HUES48 (cell line): ENCODE results near the gene P3H4.
"Not testable (repeated sequence)": the region's sequence is repeated elsewhere in the genome, so short reads cannot be mapped to it uniquely, and the experiment has no call there.

Source experiments
- H3K27ac ChIP-seq: one replicate; pipeline ENCODE4 v1.7.0; 2013; ENCODE audit warnings: low read depth, low read length, inconsistent platforms
- H3K27me3 ChIP-seq: 2 replicates; pipeline ENCODE4 v1.6.1; 2013; ENCODE audit warnings: mild to moderate bottlenecking, low read length; ENCODE audit not compliant: control insufficient read depth, insufficient read depth
- H3K36me3 ChIP-seq: 2 replicates; pipeline ENCODE4 v1.6.1; 2013; ENCODE audit warnings: low read length; ENCODE audit not compliant: control insufficient read depth, insufficient read depth
- H3K4me1 ChIP-seq: 2 replicates; pipeline ENCODE4 v1.6.1; 2013; ENCODE audit warnings: mild to moderate bottlenecking, low read length; ENCODE audit not compliant: control insufficient read depth, insufficient read depth
- H3K4me3 ChIP-seq: 2 replicates; pipeline ENCODE4 v1.5.1; 2013; ENCODE audit warnings: mild to moderate bottlenecking, low read depth, low read length
- H3K9ac ChIP-seq: 2 replicates; pipeline ENCODE4 v1.6.1; 2013; ENCODE audit warnings: mild to moderate bottlenecking, low read depth, low read length, moderate library complexity
- H3K9me3 ChIP-seq: 2 replicates; pipeline ENCODE4 v1.6.1; 2013; ENCODE audit warnings: low read length; ENCODE audit not compliant: control insufficient read depth, insufficient read depth

The P3H4 gene, protein sequence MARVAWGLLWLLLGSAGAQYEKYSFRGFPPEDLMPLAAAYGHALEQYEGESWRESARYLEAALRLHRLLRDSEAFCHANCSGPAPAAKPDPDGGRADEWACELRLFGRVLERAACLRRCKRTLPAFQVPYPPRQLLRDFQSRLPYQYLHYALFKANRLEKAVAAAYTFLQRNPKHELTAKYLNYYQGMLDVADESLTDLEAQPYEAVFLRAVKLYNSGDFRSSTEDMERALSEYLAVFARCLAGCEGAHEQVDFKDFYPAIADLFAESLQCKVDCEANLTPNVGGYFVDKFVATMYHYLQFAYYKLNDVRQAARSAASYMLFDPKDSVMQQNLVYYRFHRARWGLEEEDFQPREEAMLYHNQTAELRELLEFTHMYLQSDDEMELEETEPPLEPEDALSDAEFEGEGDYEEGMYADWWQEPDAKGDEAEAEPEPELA

DNA sequence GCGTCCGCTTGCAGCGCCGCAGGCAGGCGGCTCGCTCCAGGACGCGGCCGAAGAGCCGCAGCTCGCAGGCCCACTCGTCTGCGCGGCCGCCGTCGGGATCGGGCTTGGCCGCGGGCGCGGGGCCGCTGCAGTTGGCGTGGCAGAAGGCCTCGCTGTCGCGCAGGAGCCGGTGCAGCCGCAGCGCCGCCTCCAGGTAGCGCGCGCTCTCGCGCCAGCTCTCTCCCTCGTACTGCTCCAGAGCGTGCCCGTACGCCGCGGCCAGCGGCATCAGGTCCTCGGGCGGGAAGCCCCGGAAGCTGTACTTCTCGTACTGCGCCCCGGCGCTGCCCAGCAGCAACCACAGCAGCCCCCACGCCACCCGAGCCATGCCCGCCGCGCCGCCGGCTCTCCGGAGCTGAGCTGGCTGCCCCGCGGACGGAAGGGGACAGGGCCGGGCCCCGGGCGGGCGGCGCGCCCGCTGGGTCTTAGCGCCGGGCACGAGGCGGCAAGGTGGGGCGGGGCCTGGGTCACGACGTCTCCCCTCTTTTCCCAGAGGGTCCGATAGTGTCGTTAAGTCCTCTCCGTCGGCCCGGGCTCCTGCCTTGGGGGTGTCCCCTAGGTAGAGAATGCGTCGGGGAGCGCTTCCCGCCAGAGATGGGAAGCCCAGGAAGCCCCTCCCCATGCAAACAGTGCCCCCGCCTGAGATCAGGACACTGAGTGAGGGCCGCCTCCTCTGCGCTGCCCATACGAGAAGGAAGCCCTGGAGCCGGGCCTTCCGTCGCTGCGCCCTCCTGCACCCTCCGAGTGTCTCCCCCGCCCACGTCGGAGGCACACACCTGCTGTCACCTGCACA, at the start of gene P3H4:
TSS of gene P3H4 (minus strand) at position 401 of the 832 bp plus-strand sequence. CDS start at position 367, 34 bp downstream.
- peaks cover 6% of the 10 kb centered on the region for H3K27me3 ChIP-seq
- peak within 1 kb of the TSS; percentile 88 for H3K27ac ChIP-seq
- H3K9ac ChIP-seq = peak within 1 kb of the TSS; percentile 43
- no peaks in the 10 kb centered on the region for H3K9me3 ChIP-seq
- peaks cover 7% of the 10 kb centered on the region; the same call in 1 of the 2 replicates for H3K36me3 ChIP-seq
- H3K4me1 ChIP-seq = peaks cover 15% of the 10 kb centered on the region
- H3K4me3 ChIP-seq = peak within 1 kb of the TSS; percentile 79

DNA sequence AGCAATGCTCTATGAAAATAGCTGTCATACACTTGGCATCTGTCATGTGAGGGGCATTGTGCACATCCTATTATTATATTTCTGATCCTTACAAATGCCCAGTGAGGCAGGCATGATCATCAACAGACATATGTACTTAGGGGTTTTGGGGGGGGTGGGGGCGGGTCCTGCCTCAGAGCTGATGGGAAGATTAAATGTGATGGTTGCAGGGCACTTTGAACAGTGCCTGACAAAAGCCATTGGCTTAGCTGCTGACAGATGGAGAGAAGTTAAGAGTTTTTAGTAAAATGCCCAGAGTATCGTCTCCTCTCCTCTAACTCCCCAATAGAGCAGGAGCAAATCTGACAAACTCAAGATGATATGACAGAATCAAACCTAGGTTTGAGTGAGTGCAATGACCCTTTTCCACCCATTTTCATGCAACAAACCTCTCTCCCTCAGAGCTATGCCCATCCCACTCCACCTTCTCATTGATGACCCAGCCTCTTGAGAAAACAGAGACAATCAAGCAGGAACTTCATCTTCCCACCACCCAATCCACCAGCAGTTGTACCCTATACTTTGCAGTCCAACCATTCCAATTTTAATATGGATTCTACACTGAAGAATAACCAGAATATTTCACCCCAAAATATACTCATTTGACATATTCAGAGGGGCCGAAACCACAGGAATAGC, 48.6 kb upstream of the P3H4 start:
- H3K4me3 ChIP-seq = no peak overlapping the region

DNA sequence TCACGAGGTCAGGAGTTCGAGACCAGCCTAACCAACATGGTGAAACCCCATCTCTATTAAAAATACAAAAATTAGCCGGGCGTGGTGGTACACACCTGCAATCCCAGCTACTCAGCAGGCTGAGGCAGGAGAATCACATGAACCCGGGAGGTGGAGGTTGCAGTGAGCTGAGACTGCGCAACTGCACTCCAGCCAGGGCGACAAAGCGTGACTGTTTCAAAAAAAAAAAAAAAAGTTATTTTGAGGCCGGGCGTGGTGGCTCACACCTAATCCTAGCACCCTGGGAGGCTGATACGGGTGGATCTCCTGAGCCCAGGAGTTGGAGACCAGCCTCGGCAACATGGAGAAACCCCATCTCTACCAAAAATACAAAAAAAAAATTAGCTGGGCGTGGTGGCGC, 39.6 kb upstream of the P3H4 start:
- H3K27ac ChIP-seq, H3K4me3 ChIP-seq, H3K9me3 ChIP-seq, H3K27me3 ChIP-seq, H3K4me1 ChIP-seq, H3K9ac ChIP-seq: not testable (repeated sequence)
- peaks cover 34% of the 10 kb centered on the region for H3K36me3 ChIP-seq

More for the DNA sequence above, 48.6 kb upstream of the P3H4 start:
- no peak overlapping the region for H3K9ac ChIP-seq
- peaks cover 38% of the 10 kb centered on the region for H3K4me1 ChIP-seq
- no peaks in the 10 kb centered on the region for H3K36me3 ChIP-seq
- H3K9me3 ChIP-seq = no peaks in the 10 kb centered on the region
- H3K27ac ChIP-seq = peak overlapping the region; percentile 70
- H3K27me3 ChIP-seq = no peaks in the 10 kb centered on the region

DNA sequence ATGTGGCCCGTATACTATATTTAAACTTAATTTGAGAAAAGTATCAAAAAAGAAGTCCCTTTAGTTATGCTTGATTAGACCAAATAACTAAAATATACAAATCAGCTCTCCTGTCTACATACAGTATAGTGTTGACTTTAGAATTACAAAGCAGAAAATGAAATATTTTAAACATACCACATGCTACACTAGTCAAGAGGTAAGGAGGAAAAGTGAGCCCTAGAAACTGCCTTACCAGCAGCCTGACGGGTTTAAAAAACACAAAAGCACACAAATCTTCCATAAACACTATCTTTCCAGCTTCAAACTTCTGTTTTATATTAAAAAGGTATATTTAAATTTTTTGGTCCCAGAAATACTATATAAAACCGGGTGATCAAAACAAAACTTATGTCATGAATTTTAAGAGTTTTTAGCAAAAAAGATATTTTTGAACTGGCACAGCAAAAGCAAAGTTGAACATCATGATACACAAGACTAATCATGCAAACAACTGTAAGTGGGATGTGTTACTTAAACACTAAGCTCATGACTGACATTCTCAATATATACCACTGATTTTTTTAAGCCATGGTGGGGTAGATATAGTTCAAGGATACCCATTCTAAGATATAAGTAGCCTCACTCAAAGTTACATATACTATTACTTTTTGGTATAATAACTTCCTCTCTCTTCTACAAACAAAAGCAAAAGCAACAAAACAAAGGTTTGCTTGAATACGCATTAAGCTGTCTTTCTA, 37.7 kb upstream of the P3H4 start:
- no peaks in the 10 kb centered on the region for H3K27me3 ChIP-seq
- H3K27ac ChIP-seq = no peak overlapping the region
- no peak overlapping the region for H3K9ac ChIP-seq
- H3K36me3 ChIP-seq = peaks cover 26% of the 10 kb centered on the region
- H3K4me3 ChIP-seq = no peak overlapping the region
- no peaks in the 10 kb centered on the region for H3K9me3 ChIP-seq
- H3K4me1 ChIP-seq = no peaks in the 10 kb centered on the region

DNA sequence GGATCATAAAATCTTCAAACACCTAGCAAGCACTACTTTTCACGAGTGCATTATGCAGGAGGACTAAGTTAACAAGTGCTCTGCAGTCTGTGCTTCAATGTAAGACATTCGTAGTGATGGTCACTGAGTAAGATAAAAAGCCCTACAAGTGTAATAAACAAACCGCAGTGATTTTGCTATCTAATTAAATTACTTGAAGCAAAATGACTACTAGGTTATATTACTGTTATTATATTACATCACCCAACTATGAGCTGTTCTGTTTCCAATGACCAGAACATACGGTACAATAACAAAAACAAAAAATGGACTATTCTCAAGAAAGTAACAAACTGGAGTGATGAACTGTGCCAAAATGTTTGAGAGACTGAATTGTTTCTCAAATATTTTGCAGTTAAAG, 37.0 kb upstream of the P3H4 start:
- Histone ChIP-seq H3K36me3 (peaks cover 19% of the 10 kb centered on the region), H3K27ac (no peak overlapping the region), H3K4me3 (no peak overlapping the region), H3K4me1 (no peaks in the 10 kb centered on the region), H3K9ac (no peak overlapping the region), H3K9me3 (no peaks in the 10 kb centered on the region), H3K27me3 (no peaks in the 10 kb centered on the region)

DNA sequence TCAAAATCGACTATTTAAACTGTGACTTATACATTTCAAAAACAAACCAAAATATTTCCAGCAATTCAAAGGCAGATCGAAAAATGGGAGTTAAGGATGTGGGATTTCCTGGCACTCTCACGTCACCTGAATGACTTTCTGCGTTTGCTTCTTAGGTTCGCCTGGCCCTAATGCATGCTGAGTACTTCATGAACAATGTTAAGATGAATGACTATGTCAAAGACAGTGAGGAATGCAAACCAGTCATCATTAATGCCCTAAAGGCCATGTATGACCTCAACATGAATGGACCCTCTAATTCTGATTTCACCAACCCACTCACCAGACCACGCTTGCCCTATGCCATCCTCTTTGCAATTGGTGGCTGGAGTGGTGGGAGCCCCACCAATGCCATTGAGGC, 33.2 kb upstream of the P3H4 start:
- no peaks in the 10 kb centered on the region for H3K36me3 ChIP-seq
- H3K9ac ChIP-seq = no peak overlapping the region
- no peaks in the 10 kb centered on the region for H3K27me3 ChIP-seq
- no peaks in the 10 kb centered on the region for H3K9me3 ChIP-seq
- no peaks in the 10 kb centered on the region for H3K4me1 ChIP-seq
- no peak overlapping the region for H3K27ac ChIP-seq
- H3K4me3 ChIP-seq = no peak overlapping the region

DNA sequence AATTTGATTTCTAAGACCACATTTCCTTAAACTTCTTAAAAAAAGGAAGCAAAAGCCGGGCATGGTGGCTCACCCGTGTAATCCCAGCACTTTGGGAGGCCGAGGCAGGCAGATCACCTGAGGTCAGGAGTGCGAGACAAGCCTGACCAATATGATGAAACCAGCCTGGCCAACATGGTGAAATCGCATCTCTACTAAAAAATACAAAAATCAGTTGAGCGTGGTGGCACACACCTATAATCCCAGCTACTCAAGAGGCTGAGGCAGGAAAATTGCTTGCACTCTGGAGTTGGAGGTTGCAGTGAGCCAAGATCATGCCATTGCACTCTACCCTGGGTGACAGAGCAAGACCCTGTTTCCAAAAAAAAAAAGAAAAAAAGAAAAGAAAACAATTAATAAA, 29.0 kb upstream of the P3H4 start:
- H3K9me3 ChIP-seq, H3K4me1 ChIP-seq, H3K27ac ChIP-seq, H3K27me3 ChIP-seq, H3K9ac ChIP-seq, H3K4me3 ChIP-seq, H3K36me3 ChIP-seq: not testable (repeated sequence)

DNA sequence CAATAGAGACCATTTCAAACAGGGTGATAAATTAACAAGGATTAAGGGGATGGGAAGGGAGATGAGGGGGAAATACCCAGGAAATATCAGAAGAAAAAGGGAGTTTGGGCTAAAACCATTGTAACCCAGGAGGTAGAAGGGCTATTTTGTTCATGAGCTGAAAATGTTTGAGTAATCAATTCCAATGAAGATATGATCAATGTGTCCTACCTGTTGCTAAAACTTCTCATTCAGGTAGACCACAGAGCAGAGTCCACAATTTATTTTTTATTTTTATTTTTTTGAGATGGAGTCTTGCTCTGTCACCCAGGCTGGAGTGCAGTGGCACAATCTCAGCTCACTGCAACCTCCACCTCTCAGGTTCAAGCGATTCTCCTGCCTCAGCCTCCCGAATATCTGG, 27.7 kb upstream of the P3H4 start:
- not testable (repeated sequence) for H3K27me3 ChIP-seq, H3K9ac ChIP-seq, H3K27ac ChIP-seq, H3K4me1 ChIP-seq, H3K4me3 ChIP-seq, H3K9me3 ChIP-seq, H3K36me3 ChIP-seq

DNA sequence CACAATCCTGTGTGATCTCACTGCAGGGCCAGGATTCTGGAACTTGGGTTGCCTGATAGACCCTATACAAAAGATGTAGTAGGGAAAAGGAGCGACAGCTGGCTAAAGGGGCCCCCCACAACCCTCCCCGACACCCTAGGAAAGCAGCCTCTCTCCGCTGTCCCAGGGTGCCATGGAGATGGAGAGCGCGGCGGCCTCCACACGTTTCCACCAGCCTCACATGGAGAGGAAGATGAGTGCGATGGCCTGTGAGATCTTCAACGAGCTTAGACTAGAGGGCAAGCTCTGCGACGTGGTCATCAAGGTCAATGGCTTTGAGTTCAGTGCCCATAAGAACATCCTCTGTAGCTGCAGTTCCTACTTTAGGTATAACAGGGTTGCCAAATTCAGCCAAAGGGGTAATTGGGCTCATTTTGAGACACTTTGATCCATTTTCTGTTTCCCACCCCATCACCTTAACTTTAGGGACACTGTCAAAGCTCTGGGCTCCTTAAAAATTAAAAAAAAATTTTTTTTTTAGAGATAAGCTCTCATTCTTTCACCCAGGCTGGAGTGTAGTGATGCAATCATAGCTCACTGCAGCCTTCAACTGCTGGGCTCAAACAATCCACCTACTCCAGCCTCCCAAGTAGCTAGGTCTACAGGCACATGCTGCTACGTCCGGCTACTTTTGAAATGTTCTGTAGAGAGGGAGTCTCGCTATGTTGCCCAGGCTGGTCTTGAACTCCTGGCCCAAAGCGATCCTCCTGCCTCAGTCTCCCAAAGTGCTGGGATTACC, 26.2 kb upstream of the P3H4 start, which contains the start of gene KLHL10:
TSS of gene KLHL10 (plus strand) at position 65 of the 778 bp plus-strand sequence. CDS start at position 173, 108 bp downstream.
- H3K4me3 ChIP-seq = no peak within 1 kb of the TSS
- no peak within 1 kb of the TSS for H3K9ac ChIP-seq

More for the DNA sequence above, 26.2 kb upstream of the P3H4 start, which contains the start of gene KLHL10:
- Histone ChIP-seq H3K27me3 (peaks cover 7% of the 10 kb centered on the region), H3K9me3 (no peaks in the 10 kb centered on the region), H3K36me3 (peaks cover 8% of the 10 kb centered on the region), H3K27ac (no peak within 1 kb of the TSS), H3K4me1 (peaks cover 6% of the 10 kb centered on the region; the same call in 1 of the 2 replicates)
